Measurements from ENCODE around the gene UBE4A.

DNA sequence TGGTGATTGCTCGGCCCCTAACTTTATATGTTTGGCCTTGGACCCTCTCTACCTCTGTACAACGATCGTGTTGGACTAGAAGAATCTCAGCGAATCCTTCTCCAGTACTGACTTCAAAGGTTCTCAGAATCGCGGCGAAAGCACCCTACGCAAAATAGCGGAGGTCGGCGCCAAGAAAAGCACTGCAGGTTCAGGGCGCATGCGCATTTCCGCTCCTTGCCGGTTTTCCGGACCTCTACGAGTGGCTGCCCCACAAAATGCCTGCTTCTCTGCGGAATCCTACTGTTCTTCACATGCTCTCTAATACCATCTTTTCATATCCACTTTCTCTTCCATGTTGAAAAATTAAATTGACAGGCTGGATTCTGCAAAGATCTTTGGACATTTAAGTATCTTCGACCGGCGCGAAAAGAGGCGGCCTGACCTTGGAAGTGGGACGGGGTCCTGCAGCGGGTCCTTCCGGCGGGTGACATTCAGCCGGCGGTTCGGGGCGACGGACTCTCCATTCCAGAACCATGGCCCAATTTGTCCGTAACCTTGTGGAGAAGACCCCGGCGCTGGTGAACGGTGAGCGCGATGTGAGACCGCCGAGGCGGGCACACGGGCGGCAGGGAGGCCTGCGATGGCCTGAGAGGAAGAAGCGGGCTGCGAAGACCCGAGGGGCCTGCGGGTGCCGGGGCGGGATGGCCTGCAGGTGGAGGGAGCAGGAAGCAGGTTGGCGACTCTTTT, 41.9 kb downstream of the UBE4A start, which contains the start of gene ATP5MG:
- TF ChIP-seq, protein P1, sequence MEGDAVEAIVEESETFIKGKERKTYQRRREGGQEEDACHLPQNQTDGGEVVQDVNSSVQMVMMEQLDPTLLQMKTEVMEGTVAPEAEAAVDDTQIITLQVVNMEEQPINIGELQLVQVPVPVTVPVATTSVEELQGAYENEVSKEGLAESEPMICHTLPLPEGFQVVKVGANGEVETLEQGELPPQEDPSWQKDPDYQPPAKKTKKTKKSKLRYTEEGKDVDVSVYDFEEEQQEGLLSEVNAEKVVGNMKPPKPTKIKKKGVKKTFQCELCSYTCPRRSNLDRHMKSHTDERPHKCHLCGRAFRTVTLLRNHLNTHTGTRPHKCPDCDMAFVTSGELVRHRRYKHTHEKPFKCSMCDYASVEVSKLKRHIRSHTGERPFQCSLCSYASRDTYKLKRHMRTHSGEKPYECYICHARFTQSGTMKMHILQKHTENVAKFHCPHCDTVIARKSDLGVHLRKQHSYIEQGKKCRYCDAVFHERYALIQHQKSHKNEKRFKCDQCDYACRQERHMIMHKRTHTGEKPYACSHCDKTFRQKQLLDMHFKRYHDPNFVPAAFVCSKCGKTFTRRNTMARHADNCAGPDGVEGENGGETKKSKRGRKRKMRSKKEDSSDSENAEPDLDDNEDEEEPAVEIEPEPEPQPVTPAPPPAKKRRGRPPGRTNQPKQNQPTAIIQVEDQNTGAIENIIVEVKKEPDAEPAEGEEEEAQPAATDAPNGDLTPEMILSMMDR (conservative IDR thresholded peaks at IDR 0.05; ENCODE audit: low read depth, low read length): 0 out of 2 replicates have a peak, but pooled peaks have one; percentile 16
- no peak for TF ChIP-seq EZH2 (IDR thresholded peaks at IDR 0.05; ENCODE audit: borderline replicate concordance, low read depth, low read length, poor library complexity, severe bottlenecking)

Data from A673 (cell line).